NCI-H2029 treated with DMSO at 0.1 percent for 48 hours (cell line): ENCODE results near the gene DOCK1.

Experiments
- DNase-seq: peaks from one replicate; lab custom pipeline; 2025; lab: John Stamatoyannopoulos, UW

Gene DOCK1

GRCh38 chr10:127036987-127037386 lies 131.8 kb downstream of the DOCK1 start:
- DNase-seq = no peak

GRCh38 chr10:127039435-127039834 lies 134.2 kb downstream of the DOCK1 start:
- no peak for DNase-seq

GRCh38 chr10:127040756-127041155 lies 135.5 kb downstream of the DOCK1 start:
- DNase-seq = no peak

- no peak for DNase-seq
Observed at GRCh38 chr10:127041552-127041951, 136.3 kb downstream of the DOCK1 start.

GRCh38 chr10:127043301-127043700 lies 138.1 kb downstream of the DOCK1 start:
- no peak for DNase-seq

- no peak for DNase-seq
Observed at GRCh38 chr10:127044186-127044585, 139.0 kb downstream of the DOCK1 start.

GRCh38 chr10:127046975-127047877 lies 142.0 kb downstream of the DOCK1 start:
- DNase-seq = no peak

- DNase-seq = no peak
Observed at GRCh38 chr10:127047878-127048238, 142.6 kb downstream of the DOCK1 start.

- DNase-seq = no peak
Observed at GRCh38 chr10:127048630-127049029, 143.4 kb downstream of the DOCK1 start.

GRCh38 chr10:127052001-127052400 lies 146.8 kb downstream of the DOCK1 start:
- DNase-seq = no peak

GRCh38 chr10:127055263-127055662 lies 150.0 kb downstream of the DOCK1 start:
- no peak for DNase-seq

GRCh38 chr10:127059314-127059713 lies 154.1 kb downstream of the DOCK1 start:
- no peak for DNase-seq

GRCh38 chr10:127063762-127064161 lies 158.5 kb downstream of the DOCK1 start:
- DNase-seq = no peak

GRCh38 chr10:127064474-127064873 lies 159.2 kb downstream of the DOCK1 start:
- DNase-seq = no peak

- DNase-seq = no peak
Observed at GRCh38 chr10:127067542-127068194, 162.4 kb downstream of the DOCK1 start.

- DNase-seq = no peak
Observed at GRCh38 chr10:127068485-127068884, 163.3 kb downstream of the DOCK1 start.

- DNase-seq = no peak
Observed at GRCh38 chr10:127069436-127069835, 164.2 kb downstream of the DOCK1 start.

- DNase-seq = no peak
Observed at GRCh38 chr10:127071126-127071525, 165.9 kb downstream of the DOCK1 start.

- no peak for DNase-seq
Observed at GRCh38 chr10:127073666-127074065, 168.4 kb downstream of the DOCK1 start.

GRCh38 chr10:127079392-127079791 lies 174.2 kb downstream of the DOCK1 start:
- DNase-seq = no peak

GRCh38 chr10:127080317-127080716 lies 175.1 kb downstream of the DOCK1 start:
- DNase-seq = no peak

- no peak for DNase-seq
Observed at GRCh38 chr10:127081851-127082345, 176.7 kb downstream of the DOCK1 start.

GRCh38 chr10:127082651-127083050 lies 177.4 kb downstream of the DOCK1 start:
- DNase-seq = no peak
